ENCODE measurements around the gene ITPR2.

ITPR2 gene

DNA sequence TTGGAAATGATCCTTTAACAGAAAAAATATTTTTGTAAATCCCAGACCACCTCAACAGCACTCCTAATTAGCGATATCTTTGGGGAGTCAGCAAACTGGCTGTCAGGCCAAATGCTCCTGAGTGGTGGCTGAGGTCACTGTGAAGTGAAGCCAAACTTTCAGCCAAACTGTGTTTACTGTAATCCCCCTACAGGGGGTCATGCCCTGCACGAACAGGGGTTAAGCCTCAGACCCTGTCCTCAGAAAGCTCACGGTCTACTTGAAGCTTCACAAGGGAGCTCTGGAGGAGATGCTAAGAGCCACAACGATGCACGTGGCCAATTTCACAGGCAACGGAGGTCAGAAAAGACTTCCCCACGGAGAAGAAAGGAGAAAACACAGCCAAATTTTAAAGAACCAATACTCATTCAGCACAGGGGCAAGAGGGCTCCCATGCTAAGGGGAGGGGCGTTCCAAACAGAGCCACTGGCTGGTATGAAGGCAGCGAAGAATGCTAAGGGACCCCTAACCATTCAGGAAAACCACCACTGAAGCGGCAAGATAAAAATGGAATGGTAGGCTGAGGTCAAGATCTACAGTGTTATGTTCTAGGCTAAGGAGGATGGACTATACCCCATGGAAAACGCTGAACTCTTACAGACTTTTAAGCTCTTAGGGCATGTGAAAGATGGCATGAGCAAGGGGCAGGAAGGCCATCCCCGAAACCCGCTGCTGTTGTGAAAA, 105.4 kb downstream of the ITPR2 start:
- Histone ChIP-seq H3K4me3 (ENCODE audit: low read depth, low read length, poor library complexity, severe bottlenecking) (no peak overlapping the region), H3F3A (ENCODE audit: insufficient read depth, low read length) (no peaks in the 10 kb centered on the region), H3K9me2 (ENCODE audit: low read depth, low read length) (no peaks in the 10 kb centered on the region), H3K27me3 (ENCODE audit: insufficient read depth, low read length) (no peaks in the 10 kb centered on the region), H3K79me2 (ENCODE audit: insufficient read depth, low read length) (no peaks in the 10 kb centered on the region), H3K4me2 (ENCODE audit: low read length) (no peak overlapping the region), H4K20me1 (ENCODE audit: insufficient read depth, low read length) (no peaks in the 10 kb centered on the region), H2AFZ (ENCODE audit: low read length) (no peak overlapping the region), H3K9me3 (ENCODE audit: low read length) (no peaks in the 10 kb centered on the region), H3K4me1 (ENCODE audit: insufficient read depth, low read length, severe bottlenecking) (peaks cover 14% of the 10 kb centered on the region), H3K36me3 (ENCODE audit: insufficient read depth, low read length) (no peaks in the 10 kb centered on the region; the same call in 1 of the 2 replicates), H3K9ac (ENCODE audit: low read length) (no peak overlapping the region), H3K27ac (ENCODE audit: low read depth, low read length, poor library complexity, severe bottlenecking) (no peak overlapping the region)
- TF ChIP-seq, protein P1, sequence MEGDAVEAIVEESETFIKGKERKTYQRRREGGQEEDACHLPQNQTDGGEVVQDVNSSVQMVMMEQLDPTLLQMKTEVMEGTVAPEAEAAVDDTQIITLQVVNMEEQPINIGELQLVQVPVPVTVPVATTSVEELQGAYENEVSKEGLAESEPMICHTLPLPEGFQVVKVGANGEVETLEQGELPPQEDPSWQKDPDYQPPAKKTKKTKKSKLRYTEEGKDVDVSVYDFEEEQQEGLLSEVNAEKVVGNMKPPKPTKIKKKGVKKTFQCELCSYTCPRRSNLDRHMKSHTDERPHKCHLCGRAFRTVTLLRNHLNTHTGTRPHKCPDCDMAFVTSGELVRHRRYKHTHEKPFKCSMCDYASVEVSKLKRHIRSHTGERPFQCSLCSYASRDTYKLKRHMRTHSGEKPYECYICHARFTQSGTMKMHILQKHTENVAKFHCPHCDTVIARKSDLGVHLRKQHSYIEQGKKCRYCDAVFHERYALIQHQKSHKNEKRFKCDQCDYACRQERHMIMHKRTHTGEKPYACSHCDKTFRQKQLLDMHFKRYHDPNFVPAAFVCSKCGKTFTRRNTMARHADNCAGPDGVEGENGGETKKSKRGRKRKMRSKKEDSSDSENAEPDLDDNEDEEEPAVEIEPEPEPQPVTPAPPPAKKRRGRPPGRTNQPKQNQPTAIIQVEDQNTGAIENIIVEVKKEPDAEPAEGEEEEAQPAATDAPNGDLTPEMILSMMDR (IDR thresholded peaks at IDR 0.05; ENCODE audit: low read length): no peak
- no peak for TF ChIP-seq EZH2 (IDR thresholded peaks at IDR 0.05; ENCODE audit: borderline replicate concordance, low read length)

DNA sequence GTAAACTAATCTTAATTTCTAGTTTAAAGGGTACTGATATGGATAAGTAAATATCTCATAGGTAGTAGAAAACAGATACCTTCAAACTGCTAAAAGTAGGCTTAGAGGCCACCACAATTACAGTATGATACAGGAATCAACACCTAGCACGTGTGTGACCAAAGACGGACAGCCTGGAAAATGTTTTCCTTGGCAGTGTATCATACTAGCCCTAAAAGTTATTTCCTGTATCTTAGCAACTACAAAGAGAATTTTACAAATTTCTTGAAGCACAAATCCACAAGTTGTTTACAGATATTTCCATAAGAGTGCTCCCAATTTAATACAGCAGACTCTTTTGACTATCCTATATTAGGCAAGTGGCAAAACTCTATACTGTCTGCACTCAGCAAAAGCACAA, 106.0 kb downstream of the ITPR2 start:
- peaks cover 7% of the 10 kb centered on the region for H3K4me1 ChIP-seq (ENCODE audit: insufficient read depth, low read length, severe bottlenecking)

DNA sequence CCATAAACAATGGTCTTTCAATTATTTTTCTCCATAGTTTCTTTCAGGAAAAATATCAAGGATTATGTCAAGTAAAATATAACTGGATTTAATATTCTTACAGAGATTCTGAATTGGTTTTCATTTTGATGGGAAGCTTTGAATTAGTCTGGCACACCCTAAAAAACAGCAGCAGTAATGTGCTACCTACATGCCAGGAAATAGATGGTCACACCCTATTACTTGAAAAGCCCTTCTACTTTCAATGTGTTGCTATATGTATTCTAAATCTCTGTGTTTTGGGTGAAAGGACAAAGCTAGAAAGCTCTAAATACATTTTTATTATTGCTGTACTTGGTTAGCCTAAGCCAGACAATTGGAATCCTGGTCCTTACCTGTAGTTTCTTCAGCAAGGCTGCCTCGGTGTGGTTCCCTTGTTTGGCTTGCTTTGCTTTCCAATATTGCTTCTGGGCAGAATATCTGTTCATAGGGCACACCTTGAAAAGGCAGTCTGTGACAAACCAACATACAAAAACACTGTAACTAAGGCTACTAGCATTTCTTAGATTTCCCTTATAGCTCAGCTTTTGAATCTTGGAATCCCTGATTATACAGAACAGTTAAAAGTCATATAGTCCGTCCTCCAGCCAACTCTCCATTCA, 107.6 kb downstream of the ITPR2 start:
- no peaks in the 10 kb centered on the region for H4K20me1 ChIP-seq (ENCODE audit: insufficient read depth, low read length)
- H3F3A ChIP-seq (ENCODE audit: insufficient read depth, low read length): no peaks in the 10 kb centered on the region
- H3K36me3 ChIP-seq (ENCODE audit: insufficient read depth, low read length): peaks cover 4% of the 10 kb centered on the region; the same call in 1 of the 2 replicates
- H3K9me2 ChIP-seq (ENCODE audit: low read depth, low read length): no peaks in the 10 kb centered on the region
- TF ChIP-seq EZH2 (IDR thresholded peaks at IDR 0.05; ENCODE audit: borderline replicate concordance, low read length): no peak
- TF ChIP-seq, protein P1 (IDR thresholded peaks at IDR 0.05; ENCODE audit: low read length): no peak
- no peaks in the 10 kb centered on the region for H3K79me2 ChIP-seq (ENCODE audit: insufficient read depth, low read length)
- no peak overlapping the region for H3K9ac ChIP-seq (ENCODE audit: low read length)
- H3K9me3 ChIP-seq (ENCODE audit: low read length): no peaks in the 10 kb centered on the region
- no peak overlapping the region for H3K4me2 ChIP-seq (ENCODE audit: low read length)
- H3K4me1 ChIP-seq (ENCODE audit: insufficient read depth, low read length, severe bottlenecking): peaks cover 4% of the 10 kb centered on the region
- H2AFZ ChIP-seq (ENCODE audit: low read length): no peak overlapping the region
- H3K27ac ChIP-seq (ENCODE audit: low read depth, low read length, poor library complexity, severe bottlenecking): no peak overlapping the region
- H3K27me3 ChIP-seq (ENCODE audit: insufficient read depth, low read length): no peaks in the 10 kb centered on the region
- no peak overlapping the region for H3K4me3 ChIP-seq (ENCODE audit: low read depth, low read length, poor library complexity, severe bottlenecking)

More for the DNA sequence above, 106.0 kb downstream of the ITPR2 start:
- Histone ChIP-seq H3K27ac (ENCODE audit: low read depth, low read length, poor library complexity, severe bottlenecking) (no peak overlapping the region), H3F3A (ENCODE audit: insufficient read depth, low read length) (no peaks in the 10 kb centered on the region), H2AFZ (ENCODE audit: low read length) (no peak overlapping the region), H3K4me2 (ENCODE audit: low read length) (no peak overlapping the region), H3K27me3 (ENCODE audit: insufficient read depth, low read length) (no peaks in the 10 kb centered on the region), H3K36me3 (ENCODE audit: insufficient read depth, low read length) (peaks cover 4% of the 10 kb centered on the region; the same call in 1 of the 2 replicates), H3K9me2 (ENCODE audit: low read depth, low read length) (no peaks in the 10 kb centered on the region), H3K4me3 (ENCODE audit: low read depth, low read length, poor library complexity, severe bottlenecking) (no peak overlapping the region), H3K9me3 (ENCODE audit: low read length) (no peaks in the 10 kb centered on the region), H3K79me2 (ENCODE audit: insufficient read depth, low read length) (no peaks in the 10 kb centered on the region), H3K9ac (ENCODE audit: low read length) (no peak overlapping the region), H4K20me1 (ENCODE audit: insufficient read depth, low read length) (no peaks in the 10 kb centered on the region)
- TF ChIP-seq EZH2 (IDR thresholded peaks at IDR 0.05; ENCODE audit: borderline replicate concordance, low read length): no peak
- TF ChIP-seq, protein P1 (IDR thresholded peaks at IDR 0.05; ENCODE audit: low read length): no peak

Measured in OCI-LY1 (cell line).